Measurements from ENCODE around the gene ROBO4.

DNA sequence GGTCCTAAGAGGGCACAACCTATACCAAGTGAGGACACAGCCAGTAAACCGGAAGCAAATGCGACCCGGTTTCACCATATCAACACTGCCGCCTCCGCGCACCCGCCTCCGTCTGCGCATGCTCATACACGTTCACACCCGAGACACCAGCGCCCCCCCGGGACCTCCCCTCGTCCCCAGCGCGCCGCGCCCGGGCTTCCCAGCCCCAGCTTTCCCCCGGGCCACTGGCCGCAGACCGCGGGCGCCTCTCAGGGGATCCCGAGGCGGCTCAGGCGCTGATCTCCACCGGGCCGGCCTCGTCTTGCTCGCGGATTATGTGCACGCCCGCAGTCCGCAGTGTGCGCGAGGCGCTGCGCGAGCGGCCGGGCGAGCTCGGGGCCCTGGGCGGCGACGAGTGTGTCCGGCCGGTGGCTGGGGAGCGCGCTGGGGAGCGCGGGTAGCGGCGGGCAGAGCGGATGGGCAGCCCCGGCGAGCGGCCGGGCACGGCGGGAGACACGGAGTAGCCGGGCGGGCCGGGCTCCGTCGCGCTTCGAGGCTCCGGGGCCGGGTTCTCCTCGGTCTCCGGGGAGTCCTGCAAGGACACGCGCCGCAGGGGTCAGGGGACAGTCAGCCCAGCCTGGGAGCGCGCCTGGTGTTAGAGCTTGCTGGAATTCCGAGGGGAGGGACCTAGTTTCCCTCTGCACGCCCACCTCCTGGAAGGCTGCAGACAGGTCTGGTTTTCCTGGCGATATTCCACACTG, 23.4 kb upstream of the ROBO4 start:
- TF ChIP-seq MAZ (CRISPR knock-in tag; conservative IDR thresholded peaks at IDR 0.05 in 1 of 2, IDR thresholded peaks at IDR 0.05 in 1 of 2) (no peak), NRF1 (conservative IDR thresholded peaks at IDR 0.05 in 1 of 2, IDR thresholded peaks at IDR 0.05 in 1 of 2) (no peak), POLR2AphosphoS5 (IDR thresholded peaks at IDR 0.05; ENCODE audit: control insufficient read depth, insufficient read depth, low read depth, low read length) (no peak), JUND (IDR thresholded peaks at IDR 0.05; ENCODE audit: borderline replicate concordance, low read depth, low read length) (no peak), JUND (tag; IDR thresholded peaks at IDR 0.05; ENCODE audit: borderline replicate concordance, low read depth, low read length) (no peak), PTBP1 (IDR thresholded peaks at IDR 0.05; ENCODE audit: low read depth, low read length) (no peak)
- TF ChIP-seq, protein P1, sequence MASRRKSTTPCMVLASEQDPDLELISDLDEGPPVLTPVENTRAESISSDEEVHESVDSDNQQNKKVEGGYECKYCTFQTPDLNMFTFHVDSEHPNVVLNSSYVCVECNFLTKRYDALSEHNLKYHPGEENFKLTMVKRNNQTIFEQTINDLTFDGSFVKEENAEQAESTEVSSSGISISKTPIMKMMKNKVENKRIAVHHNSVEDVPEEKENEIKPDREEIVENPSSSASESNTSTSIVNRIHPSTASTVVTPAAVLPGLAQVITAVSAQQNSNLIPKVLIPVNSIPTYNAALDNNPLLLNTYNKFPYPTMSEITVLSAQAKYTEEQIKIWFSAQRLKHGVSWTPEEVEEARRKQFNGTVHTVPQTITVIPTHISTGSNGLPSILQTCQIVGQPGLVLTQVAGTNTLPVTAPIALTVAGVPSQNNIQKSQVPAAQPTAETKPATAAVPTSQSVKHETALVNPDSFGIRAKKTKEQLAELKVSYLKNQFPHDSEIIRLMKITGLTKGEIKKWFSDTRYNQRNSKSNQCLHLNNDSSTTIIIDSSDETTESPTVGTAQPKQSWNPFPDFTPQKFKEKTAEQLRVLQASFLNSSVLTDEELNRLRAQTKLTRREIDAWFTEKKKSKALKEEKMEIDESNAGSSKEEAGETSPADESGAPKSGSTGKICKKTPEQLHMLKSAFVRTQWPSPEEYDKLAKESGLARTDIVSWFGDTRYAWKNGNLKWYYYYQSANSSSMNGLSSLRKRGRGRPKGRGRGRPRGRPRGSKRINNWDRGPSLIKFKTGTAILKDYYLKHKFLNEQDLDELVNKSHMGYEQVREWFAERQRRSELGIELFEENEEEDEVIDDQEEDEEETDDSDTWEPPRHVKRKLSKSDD (conservative IDR thresholded peaks at IDR 0.05; ENCODE audit: low read length) = no peak

Data from K562 (cell line).